Pulmonary artery endothelial cell (primary cell): Measurements from ENCODE around the gene SF1. TPM values are rescaled to one million over a fixed set of nuclear protein-coding genes. Genes with fewer than 3 reads are reported as not detected.
A peak's percentile ranks its signal among the peaks of the same experiment; 100 is the strongest.
"Not testable (repeated sequence)": the region's sequence is repeated elsewhere in the genome, so short reads cannot be mapped to it uniquely, and the experiment has no call there.

Source experiments
- DNase-seq: peaks from one replicate; pipeline ENCODE4 v3.0.0-alpha.2; 2011; ENCODE audit warnings: low read depth, low spot score
- total RNA-seq: library from RNA; depleted of rRNA; stranded (reverse); fragments of >200 nt; gene quantifications from 2 replicates; pipeline ENCODE4 v1.2.3, GENCODE V29; 2014

SF1 gene
- total RNA-seq, result 74.6 and 107 TPM in 2 replicates

GRCh38 chr11:64778473-64779298 lies at the start of gene SF1:
Gene SF1 (minus strand): TSS chr11:64778542. CDS start chr11:64778392, 150 bp downstream.
- DNase-seq, result peak; percentile 98

GRCh38 chr11:64827451-64827839 lies 49.1 kb upstream of the SF1 start:
- DNase-seq, result no peak

GRCh38 chr11:64826578-64827450 lies 48.5 kb upstream of the SF1 start:
- DNase-seq, result no peak

GRCh38 chr11:64826062-64826461 lies 47.7 kb upstream of the SF1 start:
- no peak for DNase-seq

GRCh38 chr11:64823568-64824119 lies 45.3 kb upstream of the SF1 start:
- DNase-seq, result no peak

- no peak for DNase-seq
Measured at GRCh38 chr11:64817476-64817875, 39.1 kb upstream of the SF1 start.

GRCh38 chr11:64815433-64815832 lies 37.1 kb upstream of the SF1 start:
- not testable (repeated sequence) for DNase-seq

GRCh38 chr11:64814712-64815187 lies 36.4 kb upstream of the SF1 start:
- DNase-seq, result no peak

GRCh38 chr11:64813826-64814225 lies 35.5 kb upstream of the SF1 start:
- DNase-seq, result no peak

GRCh38 chr11:64810891-64811272 lies 32.5 kb upstream of the SF1 start:
- no peak for DNase-seq

GRCh38 chr11:64810271-64810890 lies 32.0 kb upstream of the SF1 start, which contains the start of gene MEN1:
Gene MEN1 (minus strand): TSS chr11:64810551. CDS start chr11:64810109, 442 bp downstream.
- DNase-seq, result peak; percentile 79

- no peak for DNase-seq
Measured at GRCh38 chr11:64809781-64810241, 31.5 kb upstream of the SF1 start.

- DNase-seq, result no peak
Measured at GRCh38 chr11:64805481-64805880, 27.1 kb upstream of the SF1 start.

- DNase-seq, result no peak
Measured at GRCh38 chr11:64804346-64805210, 26.2 kb upstream of the SF1 start.

GRCh38 chr11:64803846-64804345 lies 25.6 kb upstream of the SF1 start:
- DNase-seq, result no peak

- DNase-seq, result peak; percentile 24
Measured at GRCh38 chr11:64803158-64803845, 25.0 kb upstream of the SF1 start, which contains the start of gene MAP4K2. Gene MAP4K2 (minus strand): TSS chr11:64803214. CDS start chr11:64803149, 65 bp downstream.

GRCh38 chr11:64802370-64803157 lies 24.2 kb upstream of the SF1 start:
- DNase-seq, result no peak

- no peak for DNase-seq
Measured at GRCh38 chr11:64801561-64802369, 23.4 kb upstream of the SF1 start.
